Neural cell (in vitro differentiated cells): ENCODE measurements around the gene CHMP1A. TPM values are rescaled to one million over a fixed set of nuclear protein-coding genes. Genes with fewer than 3 reads are reported as not detected.

Experiments used
- H2AFZ ChIP-seq: fragments of 200-600, 300-800 bp; sonication (generic), shearing (Covaris generic); 2 replicates; pipeline ENCODE4 v1.6.0; 2014; ENCODE audit warnings: low read depth, mild to moderate bottlenecking, antibody characterized with exemption, low read length, moderate library complexity
- H3F3A ChIP-seq: fragments of 200-600 bp; shearing (Covaris generic); 2 replicates; pipeline ENCODE4 v1.6.1; 2016; ENCODE audit warnings: mild to moderate bottlenecking, moderate library complexity, mixed read lengths, antibody characterized with exemption, low read length; ENCODE audit not compliant: insufficient read depth, poor library complexity, severe bottlenecking
- H3K27ac ChIP-seq: fragments of 200-600, 300-800 bp; sonication (generic), shearing (Covaris generic); 2 replicates; pipeline ENCODE4 v1.5.1; 2014; ENCODE audit warnings: mild to moderate bottlenecking, low read length, moderate library complexity
- H3K27me3 ChIP-seq: fragments of 300-800, 200-600 bp; sonication (generic), shearing (Covaris generic); 2 replicates; pipeline ENCODE4 v1.6.0; 2014; ENCODE audit warnings: mild to moderate bottlenecking, low read depth, low read length, moderate library complexity; ENCODE audit not compliant: insufficient read depth
- H3K36me3 ChIP-seq: fragments of 300-800, 200-600 bp; sonication (generic), shearing (Covaris generic); 2 replicates; pipeline ENCODE4 v1.5.1; 2014; ENCODE audit warnings: mild to moderate bottlenecking, antibody characterized with exemption, low read length, moderate library complexity; ENCODE audit not compliant: insufficient read depth
- H3K4me2 ChIP-seq: fragments of 300-800, 200-600 bp; sonication (generic), shearing (Covaris generic); 2 replicates; pipeline ENCODE4 v1.6.0; 2014; ENCODE audit warnings: mild to moderate bottlenecking, low read length
- H3K4me3 ChIP-seq: fragments of 300-800, 200-600 bp; sonication (generic), shearing (Covaris generic); 2 replicates; pipeline ENCODE4 v1.5.1; 2014; ENCODE audit warnings: mild to moderate bottlenecking, low read length, moderate library complexity
- H3K79me2 ChIP-seq: fragments of 200-600 bp; shearing (Covaris generic); replicated peaks from 2 replicates; pipeline ENCODE4 v1.6.0; 2014; ENCODE audit warnings: mild to moderate bottlenecking, low read length, moderate library complexity; ENCODE audit not compliant: insufficient read depth
- H3K9ac ChIP-seq: fragments of 300-800, 200-600 bp; sonication (generic), shearing (Covaris generic); 2 replicates; pipeline ENCODE4 v1.6.1; 2016; ENCODE audit warnings: mild to moderate bottlenecking, low read length, mixed read lengths
- H3K9me2 ChIP-seq: fragments of 200-600 bp; shearing (Covaris generic); 2 replicates; pipeline ENCODE4 v1.6.1; 2016; ENCODE audit warnings: mild to moderate bottlenecking, low read length, mixed read lengths; ENCODE audit not compliant: insufficient read depth
- H3K9me3 ChIP-seq: fragments of 200-600, 300-800 bp; sonication (generic), shearing (Covaris generic); 2 replicates; pipeline ENCODE4 v1.6.1; 2016; ENCODE audit warnings: mild to moderate bottlenecking, mixed run types, low read length, moderate library complexity, mixed read lengths
- H4K20me1 ChIP-seq: fragments of 200-600 bp; shearing (Covaris generic); 2 replicates; pipeline ENCODE4 v1.6.1; 2016; ENCODE audit warnings: mild to moderate bottlenecking, mixed run types; ENCODE audit not compliant: insufficient read depth
- EZH2 ChIP-seq: fragments of 200-600, 300-800 bp; shearing (Covaris generic), sonication (generic); IDR thresholded peaks from 2 replicates; pipeline ENCODE4 v1.6.1; 2014; ENCODE audit warnings: antibody characterized with exemption, low read length, borderline replicate concordance, mild to moderate bottlenecking; ENCODE audit not compliant: insufficient read depth, poor library complexity, severe bottlenecking
- MXI1 ChIP-seq: fragments of 450-650 bp; conservative IDR thresholded peaks from 2 replicates; pipeline ENCODE4 v1.6.1; 2014; ENCODE audit warnings: antibody characterized with exemption, mild to moderate bottlenecking; ENCODE audit not compliant: poor library complexity, severe bottlenecking
- POLR2AphosphoS5 ChIP-seq: IDR thresholded peaks from 2 replicates; pipeline ENCODE4 v1.6.1; 2012
- RAD21 ChIP-seq: fragments of 450-650 bp; conservative IDR thresholded peaks from 2 replicates; pipeline ENCODE4 v1.6.1; 2014; ENCODE audit warnings: antibody characterized with exemption, mild to moderate bottlenecking, moderate library complexity
- REST ChIP-seq: IDR thresholded peaks from 2 replicates; pipeline ENCODE4 v1.6.1; 2012; ENCODE audit warnings: borderline replicate concordance
- TAF1 ChIP-seq: IDR thresholded peaks from 2 replicates; pipeline ENCODE4 v1.6.1; 2012; ENCODE audit warnings: low read depth
- polyA plus RNA-seq: library from polyadenylated mRNA; depleted of rRNA; stranded (reverse); fragments of >200 nt; gene quantifications from 2 replicates; pipeline ENCODE4 v1.2.3, GENCODE V29; 2014
- TF ChIP-seq, protein P1 (sequence below): fragments of 450-650 bp; IDR thresholded peaks from 2 replicates; pipeline ENCODE4 v1.5.1; 2014; ENCODE audit warnings: antibody characterized with exemption, mild to moderate bottlenecking, moderate library complexity; ENCODE audit not compliant: poor library complexity, severe bottlenecking

CHMP1A gene
- polyA plus RNA-seq, 1 donor from 2014 or later = 113 TPM

- Histone ChIP-seq H3K9me3 (no peaks in the 10 kb centered on the region), H2AFZ (no peak overlapping the region), H3K27ac (no peak overlapping the region), H4K20me1 (no peaks in the 10 kb centered on the region), H3K4me2 (no peak overlapping the region), H3K79me2 (no peaks in the 10 kb centered on the region), H3K9ac (no peak overlapping the region), H3K36me3 (no peaks in the 10 kb centered on the region), H3K9me2 (no peaks in the 10 kb centered on the region), H3K27me3 (no peaks in the 10 kb centered on the region), H3K4me3 (no peak overlapping the region), H3F3A (no peaks in the 10 kb centered on the region)
- TF ChIP-seq POLR2AphosphoS5 (no peak), REST (no peak), TAF1 (no peak), MXI1 (no peak), RAD21 (no peak)
- TF ChIP-seq, protein P1, sequence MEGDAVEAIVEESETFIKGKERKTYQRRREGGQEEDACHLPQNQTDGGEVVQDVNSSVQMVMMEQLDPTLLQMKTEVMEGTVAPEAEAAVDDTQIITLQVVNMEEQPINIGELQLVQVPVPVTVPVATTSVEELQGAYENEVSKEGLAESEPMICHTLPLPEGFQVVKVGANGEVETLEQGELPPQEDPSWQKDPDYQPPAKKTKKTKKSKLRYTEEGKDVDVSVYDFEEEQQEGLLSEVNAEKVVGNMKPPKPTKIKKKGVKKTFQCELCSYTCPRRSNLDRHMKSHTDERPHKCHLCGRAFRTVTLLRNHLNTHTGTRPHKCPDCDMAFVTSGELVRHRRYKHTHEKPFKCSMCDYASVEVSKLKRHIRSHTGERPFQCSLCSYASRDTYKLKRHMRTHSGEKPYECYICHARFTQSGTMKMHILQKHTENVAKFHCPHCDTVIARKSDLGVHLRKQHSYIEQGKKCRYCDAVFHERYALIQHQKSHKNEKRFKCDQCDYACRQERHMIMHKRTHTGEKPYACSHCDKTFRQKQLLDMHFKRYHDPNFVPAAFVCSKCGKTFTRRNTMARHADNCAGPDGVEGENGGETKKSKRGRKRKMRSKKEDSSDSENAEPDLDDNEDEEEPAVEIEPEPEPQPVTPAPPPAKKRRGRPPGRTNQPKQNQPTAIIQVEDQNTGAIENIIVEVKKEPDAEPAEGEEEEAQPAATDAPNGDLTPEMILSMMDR = no peak
These were observed 40.5 kb downstream of the CHMP1A start for GRCh38 chr16:89617036-89617435.

GRCh38 chr16:89616623-89617022 lies 40.9 kb downstream of the CHMP1A start:
- Histone ChIP-seq H3K27ac (no peak overlapping the region), H3K4me3 (no peak overlapping the region), H3K79me2 (no peaks in the 10 kb centered on the region), H3K9me2 (no peaks in the 10 kb centered on the region), H4K20me1 (no peaks in the 10 kb centered on the region), H3K9ac (no peak overlapping the region), H3K36me3 (no peaks in the 10 kb centered on the region), H3K4me2 (no peak overlapping the region), H3K9me3 (no peaks in the 10 kb centered on the region), H3F3A (no peaks in the 10 kb centered on the region), H2AFZ (no peak overlapping the region), H3K27me3 (no peaks in the 10 kb centered on the region)
- TF ChIP-seq POLR2AphosphoS5 (no peak), EZH2 (no peak), RAD21 (no peak), TAF1 (no peak)
- TF ChIP-seq, protein P1 = no peak
